ENCODE measurements around the gene NR2F1. TPM values are rescaled to one million over a fixed set of nuclear protein-coding genes. Genes with fewer than 3 reads are reported as not detected.

The NR2F1 gene
- total RNA-seq, 3 donors from 2014 or later = 0.08 to 0.21 (median 0.10) TPM

GRCh38 chr5:93603078-93603792, 20.2 kb downstream of the NR2F1 start:
- Mint-ChIP-seq H3K4me1 (ENCODE audit: low read depth) (peaks cover 12% of the 10 kb centered on the region), H3K27me3 (ENCODE audit: low read depth) (peaks cover 42% of the 10 kb centered on the region), H3K4me3 (no peak overlapping the region), H3K36me3 (ENCODE audit: insufficient read depth) (no peaks in the 10 kb centered on the region), H3K9me3 (peaks cover 6% of the 10 kb centered on the region)
- DNase-seq (no peak), ATAC-seq (no peak)

GRCh38 chr5:93603793-93604643, 21.0 kb downstream of the NR2F1 start:
- no peak for DNase-seq
- H3K9me3 Mint-ChIP-seq = peaks cover 6% of the 10 kb centered on the region
- no peak overlapping the region for H3K4me3 Mint-ChIP-seq
- H3K4me1 Mint-ChIP-seq (ENCODE audit: low read depth) = peaks cover 12% of the 10 kb centered on the region
- ATAC-seq = no peak
- H3K36me3 Mint-ChIP-seq (ENCODE audit: insufficient read depth) = no peaks in the 10 kb centered on the region
- peaks cover 49% of the 10 kb centered on the region for H3K27me3 Mint-ChIP-seq (ENCODE audit: low read depth)

- DNase-seq = no peak
- Mint-ChIP-seq H3K4me1 (ENCODE audit: low read depth) (peaks cover 12% of the 10 kb centered on the region), H3K9me3 (peaks cover 8% of the 10 kb centered on the region), H3K36me3 (ENCODE audit: insufficient read depth) (no peaks in the 10 kb centered on the region), H3K4me3 (no peak overlapping the region), H3K27me3 (ENCODE audit: low read depth) (peaks cover 58% of the 10 kb centered on the region)
- ATAC-seq = no peak
These were observed 21.9 kb downstream of the NR2F1 start for GRCh38 chr5:93604644-93605515.

GRCh38 chr5:93606382-93606752, 23.3 kb downstream of the NR2F1 start:
- Mint-ChIP-seq H3K36me3 (ENCODE audit: insufficient read depth) (no peaks in the 10 kb centered on the region), H3K27me3 (ENCODE audit: low read depth) (peaks cover 71% of the 10 kb centered on the region), H3K4me3 (no peak overlapping the region), H3K9me3 (peaks cover 10% of the 10 kb centered on the region), H3K4me1 (ENCODE audit: low read depth) (peaks cover 12% of the 10 kb centered on the region)
- ATAC-seq = no peak
- DNase-seq = no peak

- peaks cover 7% of the 10 kb centered on the region for H3K9me3 Mint-ChIP-seq
- no peak overlapping the region for H3K4me3 Mint-ChIP-seq
- no peak for DNase-seq
- peak; percentile 79 to 80 for ATAC-seq
- H3K4me1 Mint-ChIP-seq (ENCODE audit: low read depth) = peaks cover 15% of the 10 kb centered on the region
- H3K36me3 Mint-ChIP-seq (ENCODE audit: insufficient read depth) = no peaks in the 10 kb centered on the region
- H3K27me3 Mint-ChIP-seq (ENCODE audit: low read depth) = peaks cover 82% of the 10 kb centered on the region
These were observed 24.6 kb downstream of the NR2F1 start for GRCh38 chr5:93607367-93608258.

- H3K27me3 Mint-ChIP-seq (ENCODE audit: low read depth) = peaks cover 84% of the 10 kb centered on the region
- ATAC-seq (no peak), DNase-seq (no peak)
- H3K36me3 Mint-ChIP-seq (ENCODE audit: insufficient read depth) = no peaks in the 10 kb centered on the region
- no peak overlapping the region for H3K4me3 Mint-ChIP-seq
- H3K4me1 Mint-ChIP-seq (ENCODE audit: low read depth) = peaks cover 13% of the 10 kb centered on the region
- H3K9me3 Mint-ChIP-seq = peaks cover 4% of the 10 kb centered on the region
These were observed 25.8 kb downstream of the NR2F1 start for GRCh38 chr5:93608855-93609254.

GRCh38 chr5:93609762-93610161, 26.7 kb downstream of the NR2F1 start:
- Mint-ChIP-seq H3K4me3 (no peak overlapping the region), H3K4me1 (ENCODE audit: low read depth) (peaks cover 12% of the 10 kb centered on the region), H3K27me3 (ENCODE audit: low read depth) (peaks cover 89% of the 10 kb centered on the region), H3K9me3 (peaks cover 4% of the 10 kb centered on the region), H3K36me3 (ENCODE audit: insufficient read depth) (no peaks in the 10 kb centered on the region)
- no peak for DNase-seq
- ATAC-seq = no peak

GRCh38 chr5:93610581-93611272, 27.7 kb downstream of the NR2F1 start:
- peaks cover 80% of the 10 kb centered on the region for H3K27me3 Mint-ChIP-seq (ENCODE audit: low read depth)
- H3K4me3 Mint-ChIP-seq = no peak overlapping the region
- H3K4me1 Mint-ChIP-seq (ENCODE audit: low read depth) = peaks cover 11% of the 10 kb centered on the region
- H3K9me3 Mint-ChIP-seq = peaks cover 4% of the 10 kb centered on the region
- ATAC-seq (no peak), DNase-seq (no peak)
- no peaks in the 10 kb centered on the region for H3K36me3 Mint-ChIP-seq (ENCODE audit: insufficient read depth)

GRCh38 chr5:93611273-93611975, 28.4 kb downstream of the NR2F1 start:
- H3K4me3 Mint-ChIP-seq = no peak overlapping the region
- peaks cover 73% of the 10 kb centered on the region for H3K27me3 Mint-ChIP-seq (ENCODE audit: low read depth)
- peaks cover 4% of the 10 kb centered on the region for H3K9me3 Mint-ChIP-seq
- no peaks in the 10 kb centered on the region for H3K36me3 Mint-ChIP-seq (ENCODE audit: insufficient read depth)
- DNase-seq = no peak
- peaks cover 11% of the 10 kb centered on the region for H3K4me1 Mint-ChIP-seq (ENCODE audit: low read depth)
- no peak for ATAC-seq

- no peak for ATAC-seq
- Mint-ChIP-seq H3K4me3 (no peak overlapping the region), H3K27me3 (ENCODE audit: low read depth) (peaks cover 68% of the 10 kb centered on the region), H3K36me3 (ENCODE audit: insufficient read depth) (no peaks in the 10 kb centered on the region), H3K4me1 (ENCODE audit: low read depth) (peaks cover 11% of the 10 kb centered on the region), H3K9me3 (peaks cover 4% of the 10 kb centered on the region)
- no peak for DNase-seq
These were observed 29.2 kb downstream of the NR2F1 start for GRCh38 chr5:93611976-93612854.

GRCh38 chr5:93612855-93613243, 29.8 kb downstream of the NR2F1 start:
- no peak overlapping the region for H3K4me3 Mint-ChIP-seq
- DNase-seq (no peak), ATAC-seq (no peak)
- H3K9me3 Mint-ChIP-seq = peaks cover 4% of the 10 kb centered on the region
- H3K36me3 Mint-ChIP-seq (ENCODE audit: insufficient read depth) = no peaks in the 10 kb centered on the region
- H3K4me1 Mint-ChIP-seq (ENCODE audit: low read depth) = peaks cover 6% of the 10 kb centered on the region
- peaks cover 61% of the 10 kb centered on the region for H3K27me3 Mint-ChIP-seq (ENCODE audit: low read depth)

Measured in activated T-cell treated with anti-CD3 and anti-CD28 coated beads, Interleukin-2, amount 50 U/mL, for 4 hours (primary cell).